IPS-18a (cell line): ENCODE measurements around the gene AP1S2.
"Not testable (repeated sequence)": the region's sequence is repeated elsewhere in the genome, so short reads cannot be mapped to it uniquely, and the experiment has no call there.

ENCODE experiments used
- H3K27ac ChIP-seq: one replicate; pipeline ENCODE4 v1.5.1; 2013; ENCODE audit warnings: low read length
- H3K27me3 ChIP-seq: one replicate; pipeline ENCODE4 v1.6.1; 2013; ENCODE audit warnings: mild to moderate bottlenecking, low read length; ENCODE audit not compliant: control insufficient read depth, insufficient read depth
- H3K36me3 ChIP-seq: one replicate; pipeline ENCODE4 v1.6.1; 2013; ENCODE audit warnings: low read depth, low read length; ENCODE audit not compliant: control insufficient read depth
- H3K4me1 ChIP-seq: one replicate; pipeline ENCODE4 v1.6.1; 2013; ENCODE audit warnings: low read depth, low read length; ENCODE audit not compliant: control insufficient read depth
- H3K4me3 ChIP-seq: one replicate; pipeline ENCODE4 v1.5.1; 2013; ENCODE audit warnings: low read length
- H3K9ac ChIP-seq: one replicate; pipeline ENCODE4 v1.6.1; 2013; ENCODE audit warnings: mild to moderate bottlenecking, low read length, moderate library complexity
- H3K9me3 ChIP-seq: one replicate; pipeline ENCODE4 v1.6.1; 2013; ENCODE audit warnings: low read depth, low read length; ENCODE audit not compliant: control insufficient read depth

AP1S2 gene

DNA sequence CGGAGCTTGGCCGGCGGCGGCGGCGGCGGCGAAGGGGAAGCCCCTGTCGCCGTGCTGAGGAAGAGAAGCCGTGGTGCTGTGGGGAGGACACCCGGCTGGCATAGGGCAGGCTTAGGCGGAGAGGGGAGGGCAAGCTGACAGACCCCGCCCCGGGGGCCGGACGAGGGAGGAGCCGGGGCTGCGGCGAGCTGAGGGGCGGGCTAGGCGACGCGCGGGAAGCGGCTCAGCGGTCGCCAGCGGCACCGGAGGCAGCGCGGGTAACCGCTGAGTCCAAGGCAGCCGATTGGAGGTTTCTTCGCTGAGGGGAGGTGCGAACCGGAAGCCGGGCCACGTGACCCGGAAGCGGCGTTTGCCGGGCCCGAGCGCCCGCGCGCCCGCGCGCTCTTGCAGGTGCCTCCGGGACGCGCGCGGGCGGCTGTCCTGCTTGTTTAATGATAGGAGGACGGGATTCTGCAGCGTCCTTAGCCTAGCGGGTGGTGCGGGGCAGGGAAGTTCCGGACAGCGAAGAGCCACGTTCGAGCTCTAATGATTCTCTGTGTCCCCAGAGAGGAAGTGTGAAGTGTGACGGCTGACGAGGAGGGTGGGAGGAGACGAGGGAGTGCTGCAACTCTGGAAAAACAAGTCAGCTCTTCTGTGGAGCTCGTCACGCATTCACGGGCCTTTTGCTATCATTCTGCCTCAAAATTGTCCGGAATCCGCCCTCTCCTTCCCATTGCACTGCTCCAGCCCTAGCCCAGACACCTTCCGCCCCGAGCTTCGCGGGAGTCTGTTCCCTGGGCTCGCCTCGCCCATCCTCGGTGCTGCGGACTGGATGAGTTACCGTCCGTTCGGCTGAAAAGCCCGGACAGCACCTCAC, at the start of gene AP1S2:
Gene AP1S2 (minus strand): TSS at position 102 of the 856 bp plus-strand sequence. CDS start 2,289 bp downstream, outside the sequence.
- H3K36me3 ChIP-seq = peaks cover 30% of the 10 kb centered on the region
- no peaks in the 10 kb centered on the region for H3K27me3 ChIP-seq
- no peaks in the 10 kb centered on the region for H3K9me3 ChIP-seq
- H3K4me1 ChIP-seq = peaks cover 43% of the 10 kb centered on the region
- peak within 1 kb of the TSS; percentile 98 for H3K4me3 ChIP-seq
- H3K9ac ChIP-seq = peak within 1 kb of the TSS; percentile 87
- H3K27ac ChIP-seq = peak within 1 kb of the TSS; percentile 60

DNA sequence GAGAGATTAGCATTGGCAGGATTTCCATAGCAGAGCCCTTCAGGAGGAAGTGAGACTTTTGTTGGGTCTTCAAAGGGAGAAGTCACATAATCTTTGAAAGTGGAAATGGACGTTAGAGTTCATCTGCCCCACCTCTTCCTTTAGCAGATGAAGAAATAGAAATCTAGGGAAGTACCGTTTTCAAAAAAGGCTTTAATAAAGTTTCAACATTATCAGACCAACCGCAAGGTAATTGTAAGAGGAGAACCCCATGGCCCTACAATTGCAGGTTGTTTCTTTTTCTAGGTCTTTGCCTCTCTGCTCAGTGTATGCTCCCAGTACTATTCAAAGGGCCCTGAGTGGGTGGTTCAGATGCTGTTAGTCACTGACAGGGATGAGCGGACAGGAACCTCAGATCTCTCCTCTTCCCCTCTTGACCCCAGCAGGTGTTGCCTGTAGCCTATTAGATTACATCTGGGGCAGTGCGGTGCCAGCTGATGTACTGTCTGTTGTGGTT, 48.6 kb upstream of the AP1S2 start:
- H3K27ac ChIP-seq = no peak overlapping the region
- no peaks in the 10 kb centered on the region for H3K9me3 ChIP-seq
- no peak overlapping the region for H3K4me3 ChIP-seq
- H3K9ac ChIP-seq = no peak overlapping the region
- no peaks in the 10 kb centered on the region for H3K36me3 ChIP-seq
- peaks cover 7% of the 10 kb centered on the region for H3K4me1 ChIP-seq
- no peaks in the 10 kb centered on the region for H3K27me3 ChIP-seq

DNA sequence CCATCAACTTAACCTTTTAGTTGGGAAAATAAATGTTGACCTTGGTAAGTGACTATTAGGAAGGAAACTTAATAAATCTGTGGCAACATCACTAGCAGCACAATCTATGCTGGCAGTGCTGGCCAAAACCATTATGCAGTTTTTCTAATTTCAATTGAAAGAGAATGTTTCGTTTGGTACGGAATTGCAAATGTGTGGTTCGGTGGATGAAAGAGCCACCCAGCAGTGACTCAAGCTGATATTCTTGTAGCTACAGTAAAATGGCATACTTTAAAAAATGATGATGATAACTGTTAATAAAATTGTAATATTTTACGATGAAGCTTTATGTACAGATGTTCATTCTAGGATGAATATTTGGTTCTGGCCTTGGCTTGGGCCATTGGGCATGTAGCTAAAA, 40.7 kb upstream of the AP1S2 start:
- H3K27ac ChIP-seq = no peak overlapping the region
- H3K27me3 ChIP-seq = no peaks in the 10 kb centered on the region
- H3K9me3 ChIP-seq = no peaks in the 10 kb centered on the region
- peaks cover 13% of the 10 kb centered on the region for H3K4me1 ChIP-seq
- H3K4me3 ChIP-seq = no peak overlapping the region
- no peaks in the 10 kb centered on the region for H3K36me3 ChIP-seq
- no peak overlapping the region for H3K9ac ChIP-seq

DNA sequence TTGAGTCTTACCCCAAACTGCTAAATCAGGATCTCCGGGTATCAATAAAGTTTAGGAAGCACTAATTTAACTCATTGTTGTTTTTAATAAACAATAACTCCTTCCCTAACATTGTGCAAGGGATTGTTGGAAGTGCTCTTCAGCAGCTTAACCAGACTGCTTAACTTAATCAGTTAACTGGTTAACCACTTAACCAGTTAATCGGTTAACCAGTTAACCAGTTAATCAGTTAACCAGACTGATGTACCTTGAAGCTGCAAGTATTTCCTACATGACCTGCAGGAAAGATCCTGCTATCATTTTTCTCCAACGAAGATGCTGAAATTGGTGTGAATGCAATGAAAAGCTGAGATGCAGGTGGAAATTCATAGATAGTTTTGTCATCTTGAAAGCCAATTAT, 40.1 kb upstream of the AP1S2 start:
- Histone ChIP-seq H3K4me3 (no peak overlapping the region), H3K4me1 (peaks cover 13% of the 10 kb centered on the region), H3K27me3 (no peaks in the 10 kb centered on the region), H3K9me3 (no peaks in the 10 kb centered on the region), H3K9ac (no peak overlapping the region), H3K27ac (no peak overlapping the region), H3K36me3 (no peaks in the 10 kb centered on the region)

DNA sequence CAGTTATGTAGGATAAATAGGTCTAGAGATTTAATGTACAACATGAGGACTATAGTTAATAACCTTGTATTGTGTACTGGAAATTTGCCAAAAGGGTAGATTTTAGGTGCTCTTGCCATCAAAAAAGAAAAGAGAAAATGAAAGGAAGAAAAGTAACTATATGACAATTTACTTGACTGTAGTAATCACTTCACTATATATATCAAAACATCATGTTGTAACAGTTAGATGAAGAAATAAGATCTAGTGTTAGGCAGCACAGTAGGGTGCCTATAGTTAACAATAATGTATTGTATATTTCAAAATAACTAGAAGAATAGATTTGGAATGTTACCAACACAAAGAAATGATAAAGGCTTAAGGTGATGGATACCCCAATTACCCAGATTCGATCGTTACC, 35.9 kb upstream of the AP1S2 start:
- Histone ChIP-seq H3K36me3 (no peaks in the 10 kb centered on the region), H3K27me3 (no peaks in the 10 kb centered on the region), H3K9ac (no peak overlapping the region), H3K27ac (no peak overlapping the region), H3K9me3 (no peaks in the 10 kb centered on the region), H3K4me1 (peaks cover 15% of the 10 kb centered on the region), H3K4me3 (no peak overlapping the region)

DNA sequence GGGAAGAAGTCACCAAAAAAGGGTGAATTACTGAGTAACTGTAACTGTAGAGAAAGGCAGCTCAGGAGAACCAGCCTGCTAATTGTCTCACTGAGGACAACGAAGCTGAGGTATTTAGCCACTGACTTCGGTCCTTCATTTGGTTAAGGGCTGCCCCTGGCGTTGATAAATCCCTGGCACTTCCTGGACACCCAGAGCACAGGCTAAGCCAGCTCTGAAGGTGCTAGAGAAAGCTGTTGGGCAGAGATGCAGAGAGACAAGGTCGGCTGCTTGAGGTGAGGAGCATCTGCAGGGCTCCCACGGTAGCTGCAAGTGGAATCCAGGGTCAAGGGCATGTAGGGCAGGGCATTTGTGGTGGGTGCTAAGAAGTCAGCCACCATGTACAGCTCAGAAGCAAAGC, 33.4 kb upstream of the AP1S2 start:
- no peak overlapping the region for H3K27ac ChIP-seq
- no peak overlapping the region for H3K9ac ChIP-seq
- no peak overlapping the region for H3K4me3 ChIP-seq
- H3K9me3 ChIP-seq = no peaks in the 10 kb centered on the region
- no peaks in the 10 kb centered on the region for H3K27me3 ChIP-seq
- no peaks in the 10 kb centered on the region for H3K36me3 ChIP-seq
- peaks cover 12% of the 10 kb centered on the region for H3K4me1 ChIP-seq

DNA sequence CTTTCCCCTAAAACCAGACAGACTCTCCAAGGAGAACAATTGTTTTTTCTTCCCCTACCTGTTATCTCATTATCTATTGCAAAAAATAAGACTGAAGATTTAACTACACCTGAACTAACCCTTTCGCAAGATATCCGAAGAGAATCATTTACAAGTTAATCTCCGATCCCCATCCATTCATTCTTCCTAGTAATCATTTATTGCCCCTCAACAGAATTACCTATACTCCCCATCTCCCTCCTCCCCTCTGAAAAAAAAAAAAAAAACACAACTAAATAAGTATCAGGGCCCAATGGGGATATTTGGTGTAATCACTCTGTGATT, 28.9 kb upstream of the AP1S2 start:
- Histone ChIP-seq H3K4me3 (no peak overlapping the region), H3K9me3 (no peaks in the 10 kb centered on the region), H3K36me3 (no peaks in the 10 kb centered on the region), H3K27me3 (no peaks in the 10 kb centered on the region), H3K4me1 (peaks cover 18% of the 10 kb centered on the region), H3K27ac (no peak overlapping the region), H3K9ac (no peak overlapping the region)

DNA sequence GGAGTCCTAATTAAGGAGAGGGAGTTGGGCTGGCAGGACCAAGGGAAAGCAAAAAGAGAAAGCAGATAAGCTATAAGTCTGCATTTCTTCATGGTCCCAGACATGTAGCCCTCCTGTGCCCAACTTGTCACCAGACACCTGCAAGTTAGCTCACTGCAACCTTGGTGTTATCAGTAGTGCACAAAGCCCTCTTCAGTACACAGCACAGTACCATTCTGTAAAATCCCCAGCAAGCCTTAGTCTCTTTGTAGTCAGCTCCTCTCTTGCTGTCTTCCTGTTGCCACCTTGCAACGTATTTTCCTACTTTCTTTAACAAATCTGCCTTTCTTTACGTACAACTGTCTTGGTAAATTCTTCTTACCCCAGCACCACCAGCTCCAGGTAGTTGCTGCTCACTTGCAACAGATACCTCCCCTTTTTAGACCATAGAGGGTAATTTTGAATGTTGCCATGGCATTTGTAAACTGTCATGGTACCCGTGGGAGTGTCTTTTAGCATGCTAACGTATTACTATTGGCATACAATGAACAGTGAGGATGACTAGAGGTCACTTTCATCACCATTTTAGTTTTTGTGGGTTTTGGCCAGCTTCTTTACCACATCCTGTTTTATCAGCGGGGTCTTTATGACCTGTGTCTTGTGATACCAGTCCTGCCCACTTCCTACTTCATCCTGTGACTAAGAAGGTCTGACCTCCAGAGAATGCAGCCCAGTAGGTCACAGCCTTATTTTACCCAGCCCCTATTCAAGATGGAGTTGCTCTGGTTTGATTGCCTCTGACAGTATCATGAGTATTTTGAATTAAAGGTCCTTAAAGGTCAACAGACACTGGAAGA, 28.3 kb upstream of the AP1S2 start:
- no peaks in the 10 kb centered on the region for H3K36me3 ChIP-seq
- H3K9ac ChIP-seq = no peak overlapping the region
- H3K27ac ChIP-seq = no peak overlapping the region
- H3K9me3 ChIP-seq = no peaks in the 10 kb centered on the region
- no peaks in the 10 kb centered on the region for H3K27me3 ChIP-seq
- H3K4me1 ChIP-seq = peaks cover 18% of the 10 kb centered on the region
- no peak overlapping the region for H3K4me3 ChIP-seq

DNA sequence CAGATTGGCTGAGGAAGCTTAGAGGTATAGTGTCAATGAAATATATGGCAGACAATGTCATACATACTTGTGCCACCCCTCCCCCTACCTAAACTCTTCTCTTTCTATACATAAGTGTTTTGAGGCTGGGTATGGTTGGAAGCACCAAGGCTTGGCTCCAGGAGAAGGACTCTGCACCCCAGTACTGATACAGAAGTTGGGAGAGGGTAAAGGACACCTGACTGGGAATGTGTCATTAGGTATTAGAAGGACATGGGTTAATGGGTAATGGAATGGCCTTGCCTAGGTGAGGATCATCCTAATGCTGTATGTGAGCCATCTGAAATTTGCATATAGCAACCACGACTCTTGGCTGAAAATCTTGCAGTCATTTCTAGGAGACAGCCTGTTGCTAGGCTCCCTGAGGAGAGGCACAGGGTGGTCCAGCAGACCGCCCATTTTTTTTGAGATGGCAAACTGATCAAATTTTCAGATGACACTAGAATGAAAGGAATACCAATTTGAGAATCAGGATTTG, 26.8 kb upstream of the AP1S2 start:
- Histone ChIP-seq H3K36me3 (no peaks in the 10 kb centered on the region), H3K27me3 (no peaks in the 10 kb centered on the region), H3K9ac (no peak overlapping the region), H3K27ac (no peak overlapping the region), H3K4me3 (no peak overlapping the region), H3K4me1 (peaks cover 13% of the 10 kb centered on the region), H3K9me3 (no peaks in the 10 kb centered on the region)

DNA sequence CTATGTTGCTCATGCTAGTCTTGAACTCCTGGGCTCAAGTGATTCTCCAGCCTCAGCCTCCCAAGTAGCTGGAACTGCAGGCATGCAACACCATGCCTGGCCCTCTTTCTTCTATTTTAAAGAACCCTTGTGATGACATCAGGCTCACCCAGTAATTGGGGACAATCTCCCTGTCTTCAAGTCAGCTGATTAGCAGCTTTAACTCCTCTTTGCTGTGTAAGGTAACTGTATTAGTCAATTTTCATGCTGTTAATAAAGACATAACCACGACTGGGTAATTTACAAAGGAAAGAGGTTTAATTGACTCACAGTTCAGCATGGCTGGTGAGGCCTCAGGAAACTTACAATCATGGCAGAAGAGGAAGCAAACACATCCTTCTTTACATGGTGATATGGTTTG, 23.3 kb upstream of the AP1S2 start:
- H3K9me3 ChIP-seq, H3K9ac ChIP-seq, H3K4me1 ChIP-seq, H3K36me3 ChIP-seq, H3K27ac ChIP-seq, H3K4me3 ChIP-seq, H3K27me3 ChIP-seq: not testable (repeated sequence)

DNA sequence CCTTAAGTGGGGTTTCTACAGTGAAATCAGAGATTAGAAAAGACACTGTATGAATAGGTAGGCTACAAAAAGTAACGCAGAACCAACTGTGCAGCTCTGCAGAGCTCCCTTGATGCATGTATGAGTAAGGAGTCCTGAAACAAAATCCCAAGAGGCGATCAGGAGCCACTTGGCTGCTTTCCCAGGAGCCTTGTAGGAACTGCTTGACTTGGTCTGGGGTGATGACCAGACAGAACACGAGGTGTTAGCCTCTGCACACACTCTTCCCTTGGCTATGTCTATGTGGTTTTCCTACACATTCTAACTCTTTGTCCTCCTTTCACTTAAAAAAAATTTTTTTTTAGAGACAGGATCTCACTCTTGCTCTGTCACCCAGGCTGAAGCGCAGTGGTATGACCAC, 22.8 kb upstream of the AP1S2 start:
- H3K4me3 ChIP-seq = no peak overlapping the region
- H3K36me3 ChIP-seq = no peaks in the 10 kb centered on the region
- no peak overlapping the region for H3K27ac ChIP-seq
- H3K27me3 ChIP-seq = no peaks in the 10 kb centered on the region
- H3K4me1 ChIP-seq = peaks cover 4% of the 10 kb centered on the region
- H3K9ac ChIP-seq = no peak overlapping the region
- no peaks in the 10 kb centered on the region for H3K9me3 ChIP-seq
